SK-N-MC (cell line): Measurements from ENCODE around the gene FMO1.
"Not testable (repeated sequence)": the region's sequence is repeated elsewhere in the genome, so short reads cannot be mapped to it uniquely, and the experiment has no call there.

ENCODE experiments used
- EZH2 ChIP-seq: fragments of 200-600 bp; sonication (generic); IDR thresholded peaks from one replicate; pipeline ENCODE4 v1.6.1; 2017; ENCODE audit warnings: antibody characterized with exemption
- FOXP2 ChIP-seq: optimal IDR thresholded peaks from 2 replicates; pipeline ENCODE3; 2011; ENCODE audit warnings: mild to moderate bottlenecking, moderate library complexity; ENCODE audit not compliant: insufficient read depth; ENCODE audit errors: extremely low read length, control extremely low read depth
- POLR2AphosphoS5 ChIP-seq: IDR thresholded peaks from 2 replicates; pipeline ENCODE4 v1.6.1; 2012; ENCODE audit warnings: mild to moderate bottlenecking, low read depth, low read length, borderline replicate concordance

- not testable (repeated sequence) for TF ChIP-seq POLR2AphosphoS5, EZH2, FOXP2
Measured at GRCh38 chr1:171224257-171224656, 24.0 kb upstream of the FMO1 start.
